IMR-90 (cell line): ENCODE results near the gene C16orf92. TPM values are rescaled to one million over a fixed set of nuclear protein-coding genes. Genes with fewer than 3 reads are reported as not detected.

Experiments
- ATAC-seq: fragments of 200-7000 bp; cut with Tn5 transposase; 2 replicates; pipeline ENCODE4 v1.9.1; 2020; ENCODE audit warnings: low read depth, mild to moderate bottlenecking, moderate library complexity
- BruUV-seq: library from RNA; stranded (reverse); fragments of 400-500 nt; replicated peaks from 2 replicates; lab custom pipeline; 2021; lab: Mats Ljungman, UMichigan
- CTCF ChIA-PET: fragments of 300-600 bp; formaldehyde crosslinking; extraction: SDS; loops from one replicate; lab custom pipeline; 2021; ENCODE audit warnings: antibody characterized with exemption; lab: Yijun Ruan, JAX
- POLR2A ChIA-PET: fragments of 300-600 bp; sonication (Branson Sonifier 250); formaldehyde crosslinking; loops from one replicate; lab custom pipeline; 2022; ENCODE audit warnings: antibody characterized with exemption; ENCODE audit not compliant: unreplicated experiment; lab: Charles Lee
- DNase-seq: peaks from one replicate; pipeline ENCODE4 v3.0.0; 2013
- H2AFZ ChIP-seq: replicated peaks from 2 replicates; pipeline ENCODE3; 2013; ENCODE audit warnings: low read length, mild to moderate bottlenecking; ENCODE audit not compliant: poor library complexity
- H2AK5ac ChIP-seq: 2 replicates; pipeline ENCODE4 v1.6.1; 2013; ENCODE audit warnings: low read depth, low read length, inconsistent platforms
- H2AK9ac ChIP-seq: replicated peaks from 2 replicates; pipeline ENCODE3; 2013; ENCODE audit warnings: mild to moderate bottlenecking, low read depth, low read length, moderate library complexity; ENCODE audit not compliant: poor library complexity
- H2BK120ac ChIP-seq: 2 replicates; pipeline ENCODE4 v1.6.1; 2013; ENCODE audit warnings: low read depth, low read length, inconsistent platforms
- H2BK15ac ChIP-seq: 3 replicates; pipeline ENCODE4 v1.6.1; 2013; ENCODE audit warnings: low read depth, low read length, inconsistent platforms
- H2BK20ac ChIP-seq: 2 replicates; pipeline ENCODE4 v1.6.1; 2013; ENCODE audit warnings: low read depth, mild to moderate bottlenecking, inconsistent platforms, low read length, moderate library complexity
- H2BK5ac ChIP-seq: 2 replicates; pipeline ENCODE4 v1.6.1; 2013; ENCODE audit warnings: mild to moderate bottlenecking, low read depth, low read length, inconsistent platforms; ENCODE audit not compliant: poor library complexity, severe bottlenecking
- H3K14ac ChIP-seq: replicated peaks from 2 replicates; pipeline ENCODE4 v1.6.1; 2013; ENCODE audit warnings: low read depth, low read length, inconsistent platforms
- H3K18ac ChIP-seq: 2 replicates; pipeline ENCODE4 v1.6.1; 2013; ENCODE audit warnings: low read depth, low read length, control low read depth
- H3K23ac ChIP-seq: 2 replicates; pipeline ENCODE4 v1.6.1; 2013; ENCODE audit warnings: low read depth, low read length, inconsistent platforms
- H3K27ac ChIP-seq: 2 replicates; pipeline ENCODE4 v1.5.1; 2013; ENCODE audit warnings: mild to moderate bottlenecking, control low read depth, low read length; ENCODE audit not compliant: insufficient read depth
- H3K27me3 ChIP-seq: 2 replicates; pipeline ENCODE4 v1.6.1; 2013; ENCODE audit warnings: low read length; ENCODE audit not compliant: control insufficient read depth, insufficient read depth
- H3K36me3 ChIP-seq: 2 replicates; pipeline ENCODE4 v1.6.1; 2013; ENCODE audit warnings: low read length, mixed read lengths; ENCODE audit not compliant: control insufficient read depth, insufficient read depth
- H3K4ac ChIP-seq: 2 replicates; pipeline ENCODE4 v1.6.1; 2013; ENCODE audit warnings: low read depth, low read length, inconsistent platforms
- H3K4me1 ChIP-seq: 2 replicates; pipeline ENCODE4 v1.6.1; 2013; ENCODE audit warnings: low read length, mixed read lengths; ENCODE audit not compliant: control insufficient read depth, insufficient read depth
- H3K4me2 ChIP-seq: 2 replicates; pipeline ENCODE4 v1.6.1; 2013; ENCODE audit warnings: low read depth, mild to moderate bottlenecking, control low read depth, low read length, moderate library complexity
- H3K4me3 ChIP-seq: 2 replicates; pipeline ENCODE4 v1.5.1; 2013; ENCODE audit warnings: low read depth, mild to moderate bottlenecking, control low read depth, low read length, moderate library complexity; ENCODE audit not compliant: insufficient read depth
- H3K56ac ChIP-seq: 2 replicates; pipeline ENCODE4 v1.6.1; 2013; ENCODE audit warnings: low read length, inconsistent platforms; ENCODE audit not compliant: insufficient read depth; ENCODE audit errors: extremely low read depth
- H3K79me1 ChIP-seq, 2 experiments: 2 replicates each; pipeline ENCODE4 v1.6.1; 2013; ENCODE audit warnings: low read length in 2 of 2, inconsistent platforms in 1 of 2, low read depth in 1 of 2
- H3K9ac ChIP-seq: 2 replicates; pipeline ENCODE4 v1.6.1; 2013; ENCODE audit warnings: low read depth, low read length, control low read depth
- H3K9me1 ChIP-seq: 2 replicates; pipeline ENCODE4 v1.6.1; 2013; ENCODE audit warnings: low read length, inconsistent platforms; ENCODE audit not compliant: insufficient read depth
- H3K9me3 ChIP-seq: 2 replicates; pipeline ENCODE4 v1.6.1; 2013; ENCODE audit warnings: low read length; ENCODE audit not compliant: control insufficient read depth, insufficient read depth
- H4K20me1 ChIP-seq: 2 replicates; pipeline ENCODE4 v1.6.1; 2013; ENCODE audit warnings: low read length, inconsistent platforms; ENCODE audit not compliant: insufficient read depth
- H4K5ac ChIP-seq: 2 replicates; pipeline ENCODE4 v1.6.1; 2013; ENCODE audit warnings: mild to moderate bottlenecking, low read depth, low read length, control low read depth
- H4K8ac ChIP-seq, 2 experiments: 2 replicates each; pipeline ENCODE4 v1.6.1; 2013; ENCODE audit warnings: low read depth in 2 of 2, low read length in 2 of 2, control low read depth in 1 of 2, inconsistent platforms in 1 of 2
- H4K91ac ChIP-seq: 2 replicates; pipeline ENCODE4 v1.6.1; 2013; ENCODE audit warnings: low read depth, low read length, inconsistent platforms; ENCODE audit not compliant: insufficient read depth
- CHD1 ChIP-seq: IDR thresholded peaks from 2 replicates; pipeline ENCODE4 v1.6.1; 2012; ENCODE audit warnings: low read depth, low read length, improper control_type of control experiment
- MAFK ChIP-seq: IDR thresholded peaks from 2 replicates; pipeline ENCODE4 v1.6.1; 2012; ENCODE audit warnings: low read depth, low read length, improper control_type of control experiment
- MAZ ChIP-seq: IDR thresholded peaks from 2 replicates; pipeline ENCODE4 v1.6.1; 2012; ENCODE audit warnings: low read depth, mild to moderate bottlenecking, low read length, improper control_type of control experiment, moderate library complexity, borderline replicate concordance
- NFE2L2 ChIP-seq: fragments of 150-350 bp; IDR thresholded peaks from 2 replicates; pipeline ENCODE4 v1.6.1; 2016; ENCODE audit warnings: low read depth, mild to moderate bottlenecking, low read length
- POLR2A ChIP-seq: IDR thresholded peaks from 2 replicates; pipeline ENCODE4 v1.6.1; 2012; ENCODE audit warnings: mild to moderate bottlenecking, low read depth, low read length
- RAD21 ChIP-seq: IDR thresholded peaks from 2 replicates; pipeline ENCODE4 v1.6.1; 2012; ENCODE audit warnings: low read length, improper control_type of control experiment
- RFX5 ChIP-seq: IDR thresholded peaks from 2 replicates; pipeline ENCODE4 v1.8.0; 2012; ENCODE audit warnings: low read depth, mild to moderate bottlenecking, low read length, moderate library complexity
- USF2 ChIP-seq: fragments of 150-350 bp; IDR thresholded peaks from 2 replicates; pipeline ENCODE4 v1.6.1; 2017; ENCODE audit warnings: mild to moderate bottlenecking, antibody characterized with exemption, low read length, low read depth
- WGBS, 2 experiments: methylation state at CpG; one replicate each; pipeline versions ENCODE4 v1.1.5 to v1.1.7; 2013; ENCODE audit warnings: missing lambda C conversion rate in 2 of 2; ENCODE audit not compliant: insufficient read length in 1 of 2; ENCODE audit errors: extremely low coverage in 2 of 2; 5-methylcytosine and 5-hydroxymethylcytosine counted together
- dilution Hi-C: fragments of 300-500 bp; cut with HindIII; formaldehyde crosslinking; loops from one replicate; pipeline ENCODE4 v1.14.3; 2018; ENCODE audit warnings: low sequenced_read_pairs; ENCODE audit not compliant: unreplicated experiment
- in situ Hi-C: fragments of 300-500 bp; cut with MboI; formaldehyde crosslinking; loops from 3 replicates; pipeline ENCODE4 v1.14.3; 2019; ENCODE audit warnings: low sequenced_read_pairs, inconsistent platforms, mixed read lengths
- intact Hi-C: fragments of 100-400 bp; cut with micrococcal nuclease; formaldehyde crosslinking; loops from 2 replicates; pipeline ENCODE4 v1.10.0; 2022
- polyA plus RNA-seq, 3 experiments: library from polyadenylated mRNA; depleted of rRNA; stranded (reverse); fragments of >200 nt; gene quantifications; 2 replicates each; pipeline ENCODE4 v1.2.3, GENCODE V29; 2012; ENCODE audit warnings: low replicate concordance in 1 of 3
- total RNA-seq: library from RNA; depleted of rRNA; stranded (reverse); fragments of >200 nt; gene quantifications from 2 replicates; pipeline ENCODE4 v1.2.3, GENCODE V29; 2012

C16orf92 gene
- total and polyA plus RNA-seq, 2 of the 4 experiments (the other 2 are of a cell fraction) = not detected

DNA sequence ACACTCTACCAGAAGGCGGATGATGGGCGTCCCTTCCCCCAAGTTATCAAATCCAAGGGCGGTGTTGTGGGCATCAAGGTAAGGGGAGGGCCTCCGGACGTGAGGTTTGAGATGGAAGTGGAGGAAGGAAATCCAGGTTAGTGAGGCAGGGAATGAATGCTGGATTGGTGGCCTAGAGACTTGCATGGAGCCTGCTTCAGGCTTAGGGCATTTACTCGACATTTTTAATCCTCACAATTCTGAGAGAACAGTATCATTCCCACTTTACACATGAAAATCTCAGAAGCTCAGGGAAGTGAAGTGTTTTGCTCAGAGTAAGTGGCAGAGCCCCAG, 44.6 kb downstream of the C16orf92 start:
- Histone ChIP-seq H4K20me1 (peaks cover 65% of the 10 kb centered on the region), H2AFZ (no peak overlapping the region), H2BK15ac (no peak overlapping the region), H2BK20ac (no peak overlapping the region), H2BK5ac (peak overlapping the region; percentile 11), H3K4ac (no peak overlapping the region), H2AK5ac (no peak overlapping the region), H3K18ac (no peak overlapping the region), H3K9me3 (no peaks in the 10 kb centered on the region), H3K79me1 (peaks cover 30 to 68% of the 10 kb centered on the region in 2 experiments), H3K4me1 (peaks cover 32% of the 10 kb centered on the region), H4K91ac (no peak overlapping the region), H3K4me3 (peak overlapping the region; percentile 85), H3K9me1 (peaks cover 23% of the 10 kb centered on the region), H4K8ac (no peak overlapping the region), H3K27me3 (no peaks in the 10 kb centered on the region), H3K36me3 (peaks cover 56% of the 10 kb centered on the region), H4K5ac (no peak overlapping the region), H3K4me2 (peak overlapping the region; percentile 96), H3K27ac (peak overlapping the region; percentile 10; the same call in 1 of the 2 replicates), H2BK120ac (no peak overlapping the region), H2AK9ac (no peak overlapping the region), H3K9ac (peak overlapping the region; percentile 96), H3K14ac (peak overlapping the region; percentile 98; the same call in 1 of the 2 replicates), H3K56ac (no peak overlapping the region), H3K23ac (peak overlapping the region; percentile 49)
- ATAC-seq (no peak), DNase-seq (no peak)
- CTCF ChIA-PET = no interaction called here
- in situ Hi-C loops (no loop called here), intact Hi-C loops (no loop called here), dilution Hi-C loops (no loop called here)
- no CpG with 5 or more reads among the region's 6 CpGs for WGBS, 2 experiments
- POLR2A ChIA-PET = no interaction called here
- TF ChIP-seq NFE2L2 (no peak), CHD1 (no peak), MAFK (no peak), RAD21 (no peak), MAZ (no peak), USF2 (no peak), POLR2A (no peak), RFX5 (no peak)
- no TSS peak for BruUV-seq
